H1 (cell line): Measurements from ENCODE around the gene HS6ST1. TPM values are rescaled to one million over a fixed set of nuclear protein-coding genes. Genes with fewer than 3 reads are reported as not detected.

Experiments used
- BACH1 ChIP-seq: IDR thresholded peaks from 2 replicates; pipeline ENCODE4 v1.6.1; 2012; ENCODE audit warnings: low read length, improper control_type of control experiment
- BRCA1 ChIP-seq: IDR thresholded peaks from 2 replicates; pipeline ENCODE4 v1.6.1; 2012; ENCODE audit warnings: low read depth, low read length, improper control_type of control experiment
- CEBPB ChIP-seq: IDR thresholded peaks from 2 replicates; pipeline ENCODE4 v1.6.1; 2012; ENCODE audit warnings: low read depth, low read length
- CHD2 ChIP-seq: IDR thresholded peaks from 2 replicates; pipeline ENCODE4 v1.6.1; 2012; ENCODE audit warnings: low read length, improper control_type of control experiment
- CREB1 ChIP-seq: IDR thresholded peaks from 2 replicates; pipeline ENCODE4 v1.6.1; 2012; ENCODE audit warnings: inconsistent platforms
- EZH2 ChIP-seq: fragments of 200-600 bp; sonication (generic); IDR thresholded peaks from 2 replicates; pipeline ENCODE4 v1.7.1; 2012; ENCODE audit warnings: low read depth, mild to moderate bottlenecking, moderate library complexity, low read length, inconsistent platforms; ENCODE audit not compliant: severe bottlenecking
- FOSL1 ChIP-seq: IDR thresholded peaks from 2 replicates; pipeline ENCODE4 v1.6.1; 2011; ENCODE audit warnings: mild to moderate bottlenecking, low read depth, low read length, moderate library complexity; ENCODE audit not compliant: insufficient read depth
- HDAC6 ChIP-seq: IDR thresholded peaks from one replicate; pipeline ENCODE4 v1.7.1; 2012; ENCODE audit warnings: low read depth, mild to moderate bottlenecking, inconsistent platforms, low read length, moderate library complexity
- MAFK ChIP-seq: IDR thresholded peaks from 2 replicates; pipeline ENCODE4 v1.6.1; 2012; ENCODE audit warnings: low read depth, mild to moderate bottlenecking, improper control_type of control experiment, low read length
- POLR2AphosphoS5 ChIP-seq: IDR thresholded peaks from 2 replicates; pipeline ENCODE4 v1.6.1; 2011; ENCODE audit warnings: low read depth, low read length
- SAP30 ChIP-seq: fragments of 300-600 bp; sonication (generic); IDR thresholded peaks from 2 replicates; pipeline ENCODE4 v1.7.1; 2012; ENCODE audit warnings: low read length, moderate library complexity, mild to moderate bottlenecking, inconsistent platforms; ENCODE audit not compliant: insufficient read depth, insufficient replicate concordance
- TBP ChIP-seq: IDR thresholded peaks from 2 replicates; pipeline ENCODE4 v1.6.1; 2011; ENCODE audit warnings: low read depth, low read length, improper control_type of control experiment
- polyA plus RNA-seq, 7 experiments: library from polyadenylated mRNA; depleted of rRNA in 3 of 7; stranded (reverse) in 5 of 7; unstranded in 2 of 7; fragments of >200 nt in 5 of 7; fragments of 200-250 nt in 2 of 7; gene quantifications; 1 replicate in 5 of 7; 2 replicates in 1 of 7; 4 replicates in 1 of 7; pipeline versions ENCODE4 v1.2.1 to v1.2.3, GENCODE V29; 2011 to 2013; ENCODE audit warnings: missing spikeins in 2 of 7, mixed read lengths in 2 of 7
- total RNA-seq: library from RNA; stranded (reverse); fragmentation: NEBNext Ultra II Directional; extraction: Animal tissue kit (Norgen Biotek cat#: 25700); gene quantifications from 2 replicates; pipeline ENCODE4 v1.2.1, GENCODE V29; 2021

Gene HS6ST1
- total and polyA plus RNA-seq, 2 of the 8 experiments (the other 6 are each of a cell fraction or from before 2014, with no cell fraction given) = 37.4 to 74.6 TPM

- no peak for TF ChIP-seq EZH2
- no peak for TF ChIP-seq MAFK
- no peak for TF ChIP-seq BRCA1
- TF ChIP-seq SAP30 = no peak
- no peak for TF ChIP-seq HDAC6
- TF ChIP-seq BACH1 = no peak
- no peak for TF ChIP-seq CEBPB
- TF ChIP-seq CREB1 = 0 out of 2 replicates have a peak, but pooled peaks have one; percentile 5
- TF ChIP-seq CHD2 = no peak
- TF ChIP-seq POLR2AphosphoS5 = peak; percentile 52; the same call in 1 of the 2 replicates
- TF ChIP-seq FOSL1 = no peak
- peak; percentile 34; the same call in 1 of the 2 replicates for TF ChIP-seq TBP
- TF ChIP-seq, all 59 proteins: peak for 11
These were observed at the start of gene HS6ST1 (continued) for GRCh38 chr2:128318776-128319464.
